ENCODE data around the gene ANKS1B. TPM values are rescaled to one million over a fixed set of nuclear protein-coding genes. Genes with fewer than 3 reads are reported as not detected.

The ANKS1B gene
- total and polyA plus RNA-seq, 4 donors: 0.03 to 3.4 (median 0.53) TPM

GRCh38 chr12:98939350-98939749, 1045.4 kb downstream of the ANKS1B start:
- WGBS: 37% methylated on average over 2 of the region's 2 CpGs
- TF ChIP-seq ATF3 (IDR thresholded peaks at IDR 0.05) (no peak), SP1 (IDR thresholded peaks at IDR 0.05) (no peak), FOXA2 (IDR thresholded peaks at IDR 0.05) (no peak), TAF1 (conservative IDR thresholded peaks at IDR 0.05) (no peak), NR2F2 (IDR thresholded peaks at IDR 0.05) (no peak), HNF4G (IDR thresholded peaks at IDR 0.05) (no peak), RAD21 (IDR thresholded peaks at IDR 0.05) (peak; percentile 23 to 33), YY1 (IDR thresholded peaks at IDR 0.05) (no peak), EGR1 (IDR thresholded peaks at IDR 0.05; ENCODE audit: low read depth in 2 of 2) (no peak), CTCF (IDR thresholded peaks at IDR 0.05; ENCODE audit: low read depth, low read length, missing input control) (peak; percentile 13), REST (IDR thresholded peaks at IDR 0.05) (no peak), HNF4A (conservative IDR thresholded peaks at IDR 0.05) (no peak), FOXA1 (IDR thresholded peaks at IDR 0.05) (no peak), RXRA (IDR thresholded peaks at IDR 0.05) (no peak), MAX (IDR thresholded peaks at IDR 0.05) (no peak), JUND (IDR thresholded peaks at IDR 0.05) (no peak), ZBTB33 (IDR thresholded peaks at IDR 0.05) (no peak)
- Histone ChIP-seq H3K4me1 (ENCODE audit: control insufficient read depth in 4 of 4, insufficient read depth in 4 of 4, low read length in 3 of 4) (no peaks in the 10 kb centered on the region), H3K9ac (ENCODE audit: low read depth in 1 of 2, low read length in 2 of 2) (no peak overlapping the region), H3K27me3 (ENCODE audit: control insufficient read depth in 4 of 4, insufficient read depth in 4 of 4, low read length in 3 of 4) (peaks cover 0 to 3% (median 0%) of the 10 kb centered on the region in 4 donors), H3K36me3 (ENCODE audit: control insufficient read depth in 4 of 4, insufficient read depth in 3 of 4, low read depth in 1 of 4, low read length in 3 of 4) (no peaks in the 10 kb centered on the region), H3K9me3 (ENCODE audit: control insufficient read depth in 4 of 4, low read length in 3 of 4) (no peaks in the 10 kb centered on the region), H3K4me3 (ENCODE audit: low read depth in 1 of 3, low read length in 3 of 3) (no peak overlapping the region), H3K27ac (ENCODE audit: low read depth in 1 of 2, low read length in 2 of 2) (no peak overlapping the region)
- DNase-seq (ENCODE audit: low spot score): no peak

GRCh38 chr12:98935847-98936246, 1048.9 kb downstream of the ANKS1B start:
- Histone ChIP-seq H3K27me3 (ENCODE audit: control insufficient read depth in 4 of 4, insufficient read depth in 4 of 4, low read length in 3 of 4) (peaks cover 0 to 3% (median 0%) of the 10 kb centered on the region in 4 donors), H3K4me1 (ENCODE audit: control insufficient read depth in 4 of 4, insufficient read depth in 4 of 4, low read length in 3 of 4) (no peaks in the 10 kb centered on the region), H3K9me3 (ENCODE audit: control insufficient read depth in 4 of 4, low read length in 3 of 4) (no peaks in the 10 kb centered on the region), H3K27ac (ENCODE audit: low read depth in 1 of 2, low read length in 2 of 2) (no peak overlapping the region), H3K36me3 (ENCODE audit: control insufficient read depth in 4 of 4, insufficient read depth in 3 of 4, low read depth in 1 of 4, low read length in 3 of 4) (no peaks in the 10 kb centered on the region), H3K4me3 (ENCODE audit: low read depth in 1 of 3, low read length in 3 of 3) (no peak overlapping the region), H3K9ac (ENCODE audit: low read depth in 1 of 2, low read length in 2 of 2) (no peak overlapping the region)
- 45% methylated on average over 2 of the region's 2 CpGs for whole genome bisulfite sequencing
- DNase-seq (ENCODE audit: low spot score): no peak
- TF ChIP-seq GABPA (IDR thresholded peaks at IDR 0.05 in 1 of 2, conservative IDR thresholded peaks at IDR 0.05 in 1 of 2): no peak
- TF ChIP-seq RAD21 (IDR thresholded peaks at IDR 0.05): no peak
- no peak for TF ChIP-seq ATF3 (IDR thresholded peaks at IDR 0.05)
- no peak for TF ChIP-seq FOXA1 (IDR thresholded peaks at IDR 0.05)
- no peak for TF ChIP-seq SP1 (IDR thresholded peaks at IDR 0.05)
- TF ChIP-seq RXRA (IDR thresholded peaks at IDR 0.05): no peak
- TF ChIP-seq JUND (IDR thresholded peaks at IDR 0.05): no peak
- TF ChIP-seq EGR1 (IDR thresholded peaks at IDR 0.05; ENCODE audit: low read depth in 2 of 2): no peak
- TF ChIP-seq FOXA2 (IDR thresholded peaks at IDR 0.05): no peak
- no peak for TF ChIP-seq HNF4A (conservative IDR thresholded peaks at IDR 0.05)
- TF ChIP-seq HNF4G (IDR thresholded peaks at IDR 0.05): no peak
- no peak for TF ChIP-seq TAF1 (conservative IDR thresholded peaks at IDR 0.05)
- TF ChIP-seq YY1 (IDR thresholded peaks at IDR 0.05): no peak
- no peak for TF ChIP-seq ZBTB33 (IDR thresholded peaks at IDR 0.05)
- no peak for TF ChIP-seq MAX (IDR thresholded peaks at IDR 0.05)
